NOMO-1 (cell line): ENCODE results near the gene MIS18A.
"Not testable (repeated sequence)": the region's sequence is repeated elsewhere in the genome, so short reads cannot be mapped to it uniquely, and the experiment has no call there.

Experiments
- DNase-seq, 2 experiments: peaks; one replicate each; lab custom pipeline; 2025; ENCODE audit not compliant: unreplicated experiment in 2 of 2; lab: John Stamatoyannopoulos, UW

Gene MIS18A

GRCh38 chr21:32306021-32306780 is 27.4 kb upstream of the MIS18A start:
- DNase-seq: no peak

- no peak for DNase-seq
Measured at GRCh38 chr21:32304998-32305397, 26.1 kb upstream of the MIS18A start.

DNA sequence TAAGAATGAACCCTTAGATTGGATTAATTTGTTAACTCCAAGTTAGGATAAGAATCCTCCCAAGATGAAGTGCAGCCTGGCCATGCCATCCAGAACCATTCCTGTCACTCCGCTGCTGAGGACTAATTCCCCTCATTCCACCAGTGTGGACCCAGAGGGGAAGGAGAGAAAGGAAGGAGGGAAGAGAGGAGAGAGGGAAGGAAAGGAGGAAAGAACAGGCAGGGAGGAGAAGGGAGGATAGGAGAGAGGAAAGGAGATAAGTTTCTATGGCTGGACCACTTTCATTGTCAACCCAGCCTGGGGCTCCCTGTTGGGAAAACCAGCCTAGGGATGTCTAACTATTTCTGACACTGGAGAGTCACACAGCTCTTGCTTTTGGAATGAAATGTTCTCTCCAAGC is 24.5 kb upstream of the MIS18A start:
- DNase-seq: no peak

GRCh38 chr21:32302560-32302959 is 23.7 kb upstream of the MIS18A start:
- no peak for DNase-seq

DNA sequence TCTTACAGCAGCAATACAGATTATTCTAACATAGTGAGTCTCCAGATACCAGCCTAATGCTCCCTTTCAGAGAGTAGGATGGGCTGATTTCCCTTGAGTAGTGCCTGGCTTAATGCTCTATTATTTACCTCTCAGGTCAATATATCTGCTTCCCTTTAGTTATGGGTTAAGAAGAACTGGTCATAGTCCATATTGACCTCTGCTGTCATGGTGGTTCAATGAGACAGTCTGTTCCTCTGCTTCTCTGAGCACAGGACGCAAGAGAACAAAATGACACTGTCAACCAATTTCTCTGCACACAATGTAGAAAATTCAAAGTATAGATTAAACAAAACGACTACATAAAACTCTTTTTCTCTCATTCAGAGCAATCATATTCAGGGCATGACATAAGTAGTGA is 22.7 kb upstream of the MIS18A start:
- DNase-seq: no peak

DNA sequence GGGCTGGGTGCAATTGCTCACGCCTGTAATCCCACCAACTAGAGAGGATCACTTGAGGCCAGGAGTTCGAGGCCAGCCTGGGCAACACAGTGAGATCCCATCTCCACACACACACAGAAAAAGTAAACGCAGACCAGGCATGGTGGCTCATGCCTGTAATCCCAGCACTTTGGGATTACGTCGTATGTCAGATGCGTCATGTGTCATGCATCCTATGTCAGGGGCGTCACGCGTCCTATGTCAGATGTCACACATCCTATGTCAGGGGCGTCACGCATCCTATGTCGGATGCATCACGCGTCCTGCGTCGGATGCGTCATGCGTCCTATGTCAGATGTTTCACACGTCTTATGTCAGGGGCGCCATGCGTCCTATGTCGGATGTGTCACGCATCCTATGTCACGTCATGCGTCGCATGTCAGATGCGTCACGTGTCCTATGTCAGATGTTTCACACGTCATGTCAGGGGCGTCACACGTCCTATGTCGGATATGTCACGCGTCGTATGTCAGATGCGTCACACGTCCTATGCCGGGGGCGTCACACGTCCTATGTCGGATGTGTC is 21.4 kb upstream of the MIS18A start:
- no peak for DNase-seq

- no peak for DNase-seq
Measured at GRCh38 chr21:32299695-32300094, 20.8 kb upstream of the MIS18A start.

GRCh38 chr21:32298658-32299081 is 19.8 kb upstream of the MIS18A start, which contains the start of gene MRAP:
TSS of gene MRAP (plus strand) at chr21:32298855. CDS start at chr21:32298972, 117 bp downstream.
- no peak for DNase-seq

DNA sequence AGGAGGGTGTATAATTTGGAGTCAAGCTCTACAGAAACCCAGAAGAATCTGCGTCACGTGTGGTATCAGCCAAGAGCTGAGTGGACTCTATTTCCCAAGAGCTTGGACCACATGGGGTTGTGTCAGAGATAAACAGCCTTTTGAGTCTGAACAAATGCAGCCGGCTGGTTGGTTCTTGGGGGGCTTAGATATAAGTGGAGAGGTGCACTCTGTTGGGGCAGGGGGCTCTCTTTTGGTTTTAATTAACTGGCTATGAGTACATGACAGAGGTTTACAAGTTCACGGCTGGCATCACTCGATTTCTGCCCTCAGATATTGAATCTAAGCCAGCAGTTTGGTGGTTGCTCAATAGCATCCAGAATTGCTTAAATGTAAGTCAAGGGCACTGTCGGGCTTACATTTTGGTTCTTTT is 19.3 kb upstream of the MIS18A start:
- DNase-seq: no peak

DNA sequence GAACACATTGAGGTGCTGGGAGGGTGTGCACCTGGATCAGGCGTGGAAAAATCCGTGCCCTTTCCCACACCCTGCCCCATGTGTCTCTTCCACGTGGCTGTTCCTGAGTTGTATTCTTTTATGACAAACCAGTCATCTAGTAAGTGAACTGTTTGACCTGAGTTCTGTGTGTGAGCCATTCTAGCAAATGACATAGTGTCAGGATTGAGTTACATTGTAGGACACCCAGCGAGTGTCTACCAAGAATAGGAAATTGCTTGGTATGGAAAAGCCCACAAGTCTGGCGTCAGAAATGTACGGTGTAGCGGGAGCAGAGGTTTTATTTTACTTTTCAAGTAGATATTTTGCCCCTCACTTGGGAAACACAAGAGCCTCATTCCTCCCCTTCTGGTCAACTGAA is 18.6 kb upstream of the MIS18A start:
- no peak for DNase-seq

GRCh38 chr21:32285476-32285875 is 6.6 kb upstream of the MIS18A start:
- no peak for DNase-seq

GRCh38 chr21:32282992-32283391 is 4.1 kb upstream of the MIS18A start:
- DNase-seq: no peak

- DNase-seq: no peak
Measured at GRCh38 chr21:32281531-32281930, 2.7 kb upstream of the MIS18A start.

- DNase-seq: no peak
Measured at GRCh38 chr21:32279377-32279680, 480 bp upstream of the MIS18A start.

GRCh38 chr21:32278103-32278502 is 746 bp downstream of the MIS18A start:
- peak; percentile 14 to 46 for DNase-seq

DNA sequence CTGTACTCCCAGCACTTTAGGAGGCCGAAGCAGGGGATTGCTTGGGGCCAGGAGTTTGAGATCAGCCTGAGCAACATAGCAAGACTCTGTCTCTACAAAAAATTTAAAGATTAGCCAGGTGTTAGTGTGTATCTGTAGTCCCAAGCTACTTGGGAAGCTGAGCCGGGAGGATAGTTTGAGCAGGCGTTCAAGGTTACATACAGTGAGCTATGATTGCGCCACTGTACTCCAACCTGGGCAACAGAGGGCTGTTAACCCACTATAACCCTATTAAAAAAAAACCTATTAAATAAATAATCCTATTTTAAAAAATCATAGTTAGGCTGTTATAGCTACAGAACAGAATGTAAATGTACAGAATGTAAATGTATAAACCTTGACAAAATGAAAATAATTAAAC is 2.2 kb downstream of the MIS18A start:
- no peak for DNase-seq

DNA sequence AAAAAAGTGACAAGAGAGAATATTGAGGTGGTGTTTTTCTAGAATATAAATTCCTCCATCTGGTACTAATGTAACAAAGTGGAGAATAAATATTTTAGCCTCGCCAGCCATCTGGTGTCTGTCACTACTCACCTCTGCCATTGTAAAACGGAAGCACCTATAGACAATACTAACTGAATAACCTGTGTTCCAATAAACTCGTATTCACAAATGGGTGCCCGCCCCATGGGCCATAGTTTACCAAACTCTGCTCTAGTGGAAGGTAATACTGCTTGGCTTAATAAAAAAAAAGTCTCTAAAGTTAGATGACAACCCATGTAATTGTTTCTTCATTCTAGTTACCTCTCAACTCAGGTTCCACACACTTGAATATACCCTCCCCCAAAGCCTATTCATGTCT is 8.1 kb downstream of the MIS18A start:
- DNase-seq: no peak

- DNase-seq: not testable (repeated sequence)
Measured at GRCh38 chr21:32265321-32265720, 13.5 kb downstream of the MIS18A start.

GRCh38 chr21:32261929-32262328 is 16.9 kb downstream of the MIS18A start:
- DNase-seq: peak in 1 of 2 experiments; percentile 4

DNA sequence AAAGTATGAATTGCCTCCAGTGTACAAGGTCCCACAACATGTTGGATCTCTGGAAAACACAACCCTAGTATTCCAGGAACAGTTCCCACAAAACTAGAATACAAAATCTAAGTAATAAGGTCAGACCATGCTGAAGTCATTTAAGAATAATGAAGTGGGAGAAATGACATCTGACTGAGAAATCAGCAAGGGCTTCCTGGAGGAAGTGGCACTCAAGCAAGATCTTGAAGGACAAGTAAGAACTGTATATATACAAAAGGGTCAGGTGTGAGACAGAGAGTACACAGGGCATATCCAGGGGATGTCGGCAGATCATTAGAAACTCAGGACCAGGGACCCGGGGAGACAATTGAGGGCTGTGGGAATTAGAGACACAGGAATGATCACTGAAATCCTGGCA is 18.7 kb downstream of the MIS18A start:
- DNase-seq: no peak

DNA sequence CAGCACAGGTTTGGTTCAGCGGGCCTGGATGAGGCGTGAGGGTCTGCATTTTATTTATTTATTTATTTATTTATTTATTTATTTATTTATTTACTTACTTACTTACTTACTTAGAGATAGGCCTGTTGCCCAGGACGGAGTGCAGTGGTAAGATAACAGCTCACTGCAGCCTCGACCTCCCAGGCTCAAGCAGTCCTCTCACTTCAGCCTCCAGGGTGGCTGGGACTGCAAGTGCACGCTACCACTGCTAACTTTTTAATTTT is 20.1 kb downstream of the MIS18A start:
- DNase-seq: not testable (repeated sequence)

DNA sequence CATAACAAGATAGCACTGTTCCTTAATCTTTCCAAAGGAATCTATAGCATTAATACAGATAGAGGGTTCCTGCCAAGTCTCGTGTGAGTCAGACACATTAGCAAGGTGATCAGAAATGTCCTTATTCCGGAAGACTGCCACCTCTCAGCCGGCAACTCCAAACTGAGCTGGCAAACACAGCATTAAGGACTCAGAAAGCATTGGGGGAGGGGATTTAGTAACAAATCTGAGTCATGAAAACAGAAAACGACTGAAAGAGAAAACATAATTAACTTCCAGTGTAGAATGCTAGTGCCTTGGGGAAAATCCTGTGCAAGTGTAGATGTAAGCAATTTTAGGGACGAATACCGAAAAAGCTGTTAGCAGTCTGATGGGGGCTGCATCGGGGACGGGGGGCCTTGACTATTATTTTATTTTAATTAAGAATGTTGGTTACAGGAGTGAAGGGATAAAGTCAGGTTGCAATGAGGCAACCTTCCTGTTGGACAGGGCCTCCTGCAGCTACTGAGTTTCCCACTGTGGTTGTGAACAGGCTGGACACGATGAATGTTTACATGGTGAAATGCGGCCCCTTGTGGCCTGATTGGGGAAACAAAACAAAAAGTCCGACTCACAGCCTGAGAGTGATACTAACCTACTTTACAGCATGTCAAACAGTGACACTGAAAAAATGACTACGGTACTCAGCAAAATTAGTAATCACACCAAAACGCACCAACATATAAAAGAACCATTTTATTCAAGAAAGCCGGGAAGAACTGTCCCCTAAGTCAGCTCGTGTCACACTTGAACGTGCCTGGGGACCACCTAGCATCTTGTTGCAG is 20.7 kb downstream of the MIS18A start:
- peak; percentile 38 to 59 for DNase-seq
